Measurements from ENCODE around the gene MAFB. TPM values are rescaled to one million over a fixed set of nuclear protein-coding genes. Genes with fewer than 3 reads are reported as not detected.
A peak's percentile ranks its signal among the peaks of the same experiment; 100 is the strongest.
"Not testable (repeated sequence)": the region's sequence is repeated elsewhere in the genome, so short reads cannot be mapped to it uniquely, and the experiment has no call there.

MAFB gene
- polyA plus RNA-seq (2013, experiment 1 of 4) = 12.6 TPM
- 9.3 TPM for polyA plus RNA-seq (2013, experiment 2 of 4)
- 17.3 TPM for polyA plus RNA-seq (2013, experiment 3 of 4)
- 21.2 TPM for polyA plus RNA-seq (2013, experiment 4 of 4)

GRCh38 chr20:40689100-40689942 is at the start of gene MAFB:
Gene MAFB (minus strand): TSS chr20:40689236. CDS start chr20:40688850, 386 bp downstream.
- Histone ChIP-seq H3K4me1 (ENCODE audit: control insufficient read depth, insufficient read depth, low read length) (peaks cover 21% of the 10 kb centered on the region), H3K36me3 (ENCODE audit: control insufficient read depth, insufficient read depth, low read length) (no peaks in the 10 kb centered on the region), H3K27me3 (ENCODE audit: control insufficient read depth, insufficient read depth, low read length, poor library complexity, severe bottlenecking) (peaks cover 93% of the 10 kb centered on the region), H3K9me3 (ENCODE audit: control insufficient read depth, low read length) (no peaks in the 10 kb centered on the region), H3K4me3 (ENCODE audit: insufficient read depth, low read depth, low read length) (peak within 1 kb of the TSS; percentile 45), H3K27ac (ENCODE audit: insufficient read depth, low read depth, low read length, poor library complexity, severe bottlenecking) (peak within 1 kb of the TSS; percentile 2)
- 0% methylated on average over 85 of the region's 85 CpGs for WGBS, 2 experiments

- H3K4me3 ChIP-seq (ENCODE audit: insufficient read depth, low read depth, low read length); H3K27me3 ChIP-seq (ENCODE audit: control insufficient read depth, insufficient read depth, low read length, poor library complexity, severe bottlenecking); H3K27ac ChIP-seq (ENCODE audit: insufficient read depth, low read depth, low read length, poor library complexity, severe bottlenecking); H3K36me3 ChIP-seq (ENCODE audit: control insufficient read depth, insufficient read depth, low read length); H3K4me1 ChIP-seq (ENCODE audit: control insufficient read depth, insufficient read depth, low read length); H3K9me3 ChIP-seq (ENCODE audit: control insufficient read depth, low read length): not testable (repeated sequence)
- 84 to 88% methylated on average over 4 of the region's 4 CpGs for WGBS, 2 experiments
Measured at GRCh38 chr20:40736468-40736867, 47.4 kb upstream of the MAFB start.

GRCh38 chr20:40728996-40729395 is 40.0 kb upstream of the MAFB start:
- no peak overlapping the region for H3K4me3 ChIP-seq (ENCODE audit: insufficient read depth, low read depth, low read length)
- WGBS, 2 experiments = 93 to 96% methylated on average over 2 of the region's 2 CpGs

GRCh38 chr20:40728470-40728869 is 39.4 kb upstream of the MAFB start:
- WGBS, 2 experiments = 100% methylated on average over 1 of the region's 1 CpG
- Histone ChIP-seq H3K36me3 (ENCODE audit: control insufficient read depth, insufficient read depth, low read length) (no peaks in the 10 kb centered on the region), H3K4me3 (ENCODE audit: insufficient read depth, low read depth, low read length) (no peak overlapping the region), H3K27me3 (ENCODE audit: control insufficient read depth, insufficient read depth, low read length, poor library complexity, severe bottlenecking) (no peaks in the 10 kb centered on the region), H3K4me1 (ENCODE audit: control insufficient read depth, insufficient read depth, low read length) (no peaks in the 10 kb centered on the region), H3K27ac (ENCODE audit: insufficient read depth, low read depth, low read length, poor library complexity, severe bottlenecking) (no peak overlapping the region), H3K9me3 (ENCODE audit: control insufficient read depth, low read length) (no peaks in the 10 kb centered on the region)

More at GRCh38 chr20:40728996-40729395, 40.0 kb upstream of the MAFB start:
- Histone ChIP-seq H3K27ac (ENCODE audit: insufficient read depth, low read depth, low read length, poor library complexity, severe bottlenecking) (no peak overlapping the region), H3K9me3 (ENCODE audit: control insufficient read depth, low read length) (no peaks in the 10 kb centered on the region), H3K36me3 (ENCODE audit: control insufficient read depth, insufficient read depth, low read length) (no peaks in the 10 kb centered on the region), H3K27me3 (ENCODE audit: control insufficient read depth, insufficient read depth, low read length, poor library complexity, severe bottlenecking) (no peaks in the 10 kb centered on the region), H3K4me1 (ENCODE audit: control insufficient read depth, insufficient read depth, low read length) (no peaks in the 10 kb centered on the region)

GRCh38 chr20:40727960-40728359 is 38.9 kb upstream of the MAFB start:
- no peaks in the 10 kb centered on the region for H3K9me3 ChIP-seq (ENCODE audit: control insufficient read depth, low read length)
- H3K27ac ChIP-seq (ENCODE audit: insufficient read depth, low read depth, low read length, poor library complexity, severe bottlenecking) = no peak overlapping the region
- H3K27me3 ChIP-seq (ENCODE audit: control insufficient read depth, insufficient read depth, low read length, poor library complexity, severe bottlenecking) = no peaks in the 10 kb centered on the region
- H3K36me3 ChIP-seq (ENCODE audit: control insufficient read depth, insufficient read depth, low read length) = no peaks in the 10 kb centered on the region
- no peaks in the 10 kb centered on the region for H3K4me1 ChIP-seq (ENCODE audit: control insufficient read depth, insufficient read depth, low read length)
- H3K4me3 ChIP-seq (ENCODE audit: insufficient read depth, low read depth, low read length) = no peak overlapping the region

GRCh38 chr20:40726776-40727175 is 37.7 kb upstream of the MAFB start:
- Histone ChIP-seq H3K9me3 (ENCODE audit: control insufficient read depth, low read length) (no peaks in the 10 kb centered on the region), H3K4me3 (ENCODE audit: insufficient read depth, low read depth, low read length) (no peak overlapping the region), H3K4me1 (ENCODE audit: control insufficient read depth, insufficient read depth, low read length) (no peaks in the 10 kb centered on the region), H3K27me3 (ENCODE audit: control insufficient read depth, insufficient read depth, low read length, poor library complexity, severe bottlenecking) (no peaks in the 10 kb centered on the region), H3K36me3 (ENCODE audit: control insufficient read depth, insufficient read depth, low read length) (no peaks in the 10 kb centered on the region), H3K27ac (ENCODE audit: insufficient read depth, low read depth, low read length, poor library complexity, severe bottlenecking) (no peak overlapping the region)
- 88 to 92% methylated on average over 1 to 3 of the region's 3 CpGs for WGBS, 2 experiments

- Histone ChIP-seq H3K9me3 (ENCODE audit: control insufficient read depth, low read length) (no peaks in the 10 kb centered on the region), H3K4me1 (ENCODE audit: control insufficient read depth, insufficient read depth, low read length) (no peaks in the 10 kb centered on the region), H3K27ac (ENCODE audit: insufficient read depth, low read depth, low read length, poor library complexity, severe bottlenecking) (no peak overlapping the region), H3K36me3 (ENCODE audit: control insufficient read depth, insufficient read depth, low read length) (no peaks in the 10 kb centered on the region), H3K4me3 (ENCODE audit: insufficient read depth, low read depth, low read length) (no peak overlapping the region), H3K27me3 (ENCODE audit: control insufficient read depth, insufficient read depth, low read length, poor library complexity, severe bottlenecking) (no peaks in the 10 kb centered on the region)
- WGBS, 2 experiments = 93 to 94% methylated on average over 7 of the region's 7 CpGs
Measured at GRCh38 chr20:40724566-40724965, 35.5 kb upstream of the MAFB start.

GRCh38 chr20:40720826-40721225 is 31.8 kb upstream of the MAFB start:
- Histone ChIP-seq H3K27ac (ENCODE audit: insufficient read depth, low read depth, low read length, poor library complexity, severe bottlenecking) (no peak overlapping the region), H3K4me1 (ENCODE audit: control insufficient read depth, insufficient read depth, low read length) (no peaks in the 10 kb centered on the region)
- WGBS, 2 experiments = 88 to 96% methylated on average over 1 of the region's 1 CpG

GRCh38 chr20:40720099-40720498 is 31.1 kb upstream of the MAFB start:
- H3K27me3 ChIP-seq (ENCODE audit: control insufficient read depth, insufficient read depth, low read length, poor library complexity, severe bottlenecking) = no peaks in the 10 kb centered on the region
- H3K36me3 ChIP-seq (ENCODE audit: control insufficient read depth, insufficient read depth, low read length) = no peaks in the 10 kb centered on the region
- WGBS, 2 experiments = 84 to 89% methylated on average over 8 of the region's 8 CpGs
- H3K27ac ChIP-seq (ENCODE audit: insufficient read depth, low read depth, low read length, poor library complexity, severe bottlenecking) = no peak overlapping the region
- H3K4me3 ChIP-seq (ENCODE audit: insufficient read depth, low read depth, low read length) = no peak overlapping the region
- no peaks in the 10 kb centered on the region for H3K9me3 ChIP-seq (ENCODE audit: control insufficient read depth, low read length)
- no peaks in the 10 kb centered on the region for H3K4me1 ChIP-seq (ENCODE audit: control insufficient read depth, insufficient read depth, low read length)

More at GRCh38 chr20:40720826-40721225, 31.8 kb upstream of the MAFB start:
- Histone ChIP-seq H3K9me3 (ENCODE audit: control insufficient read depth, low read length) (no peaks in the 10 kb centered on the region), H3K27me3 (ENCODE audit: control insufficient read depth, insufficient read depth, low read length, poor library complexity, severe bottlenecking) (no peaks in the 10 kb centered on the region), H3K36me3 (ENCODE audit: control insufficient read depth, insufficient read depth, low read length) (no peaks in the 10 kb centered on the region), H3K4me3 (ENCODE audit: insufficient read depth, low read depth, low read length) (no peak overlapping the region)

GRCh38 chr20:40718982-40719729 is 30.1 kb upstream of the MAFB start:
- Histone ChIP-seq H3K27me3 (ENCODE audit: control insufficient read depth, insufficient read depth, low read length, poor library complexity, severe bottlenecking) (no peaks in the 10 kb centered on the region), H3K9me3 (ENCODE audit: control insufficient read depth, low read length) (no peaks in the 10 kb centered on the region), H3K36me3 (ENCODE audit: control insufficient read depth, insufficient read depth, low read length) (no peaks in the 10 kb centered on the region), H3K27ac (ENCODE audit: insufficient read depth, low read depth, low read length, poor library complexity, severe bottlenecking) (no peak overlapping the region), H3K4me1 (ENCODE audit: control insufficient read depth, insufficient read depth, low read length) (no peaks in the 10 kb centered on the region), H3K4me3 (ENCODE audit: insufficient read depth, low read depth, low read length) (no peak overlapping the region)
- WGBS, 2 experiments = 93 to 98% methylated on average over 8 of the region's 8 CpGs
